Mucosa of rectum (tissue), 2 donors: Measurements from ENCODE around the gene TMEM139.

Experiments
- H3K27ac ChIP-seq, 2 donors: one replicate each; pipeline ENCODE4 v1.7.0; 2013; ENCODE audit warnings: inconsistent platforms in 2 of 2, low read depth in 2 of 2, low read length in 2 of 2
- H3K27me3 ChIP-seq, 2 donors: one replicate each; pipeline ENCODE4 v1.7.0; 2013; ENCODE audit warnings: low read length in 2 of 2; ENCODE audit not compliant: control insufficient read depth in 2 of 2, insufficient read depth in 2 of 2
- H3K36me3 ChIP-seq, 2 donors: one replicate each; pipeline ENCODE4 v1.7.0; 2013; ENCODE audit warnings: low read length in 2 of 2; ENCODE audit not compliant: control insufficient read depth in 2 of 2, insufficient read depth in 2 of 2
- H3K4me1 ChIP-seq, 2 donors: one replicate each; pipeline ENCODE4 v1.7.0; 2013; ENCODE audit warnings: low read length in 2 of 2, mild to moderate bottlenecking in 1 of 2; ENCODE audit not compliant: control insufficient read depth in 2 of 2, insufficient read depth in 2 of 2
- H3K4me3 ChIP-seq, 2 donors: one replicate each; pipeline ENCODE4 v1.7.0; 2013; ENCODE audit warnings: low read length in 2 of 2
- H3K9ac ChIP-seq, 2 donors: one replicate each; pipeline ENCODE4 v1.7.0; 2013; ENCODE audit warnings: low read length in 2 of 2, low read depth in 1 of 2, mild to moderate bottlenecking in 1 of 2
- H3K9me3 ChIP-seq, 2 donors: one replicate each; pipeline ENCODE4 v1.7.0; 2013; ENCODE audit warnings: low read length in 2 of 2; ENCODE audit not compliant: control insufficient read depth in 2 of 2
- donor health status: healthy.
- donor health status: Normal muscosa, but diverticular disease.

TMEM139 gene

GRCh38 chr7:143337216-143337615 lies 52.5 kb downstream of the TMEM139 start:
- H3K27me3 ChIP-seq = no peaks in the 10 kb centered on the region
- H3K4me1 ChIP-seq = no peaks in the 10 kb centered on the region
- no peaks in the 10 kb centered on the region for H3K9me3 ChIP-seq
- no peaks in the 10 kb centered on the region for H3K36me3 ChIP-seq
- H3K9ac ChIP-seq = no peak overlapping the region
- H3K4me3 ChIP-seq = no peak overlapping the region
- H3K27ac ChIP-seq = no peak overlapping the region
